Left ventricle myocardium superior (tissue), 1 donor: ENCODE measurements around the gene NEDD4. TPM values are rescaled to one million over a fixed set of nuclear protein-coding genes. Genes with fewer than 3 reads are reported as not detected.
A peak's percentile ranks its signal among the peaks of the same experiment; 100 is the strongest.
"Not testable (repeated sequence)": the region's sequence is repeated elsewhere in the genome, so short reads cannot be mapped to it uniquely, and the experiment has no call there.

Experiments used
- ATAC-seq: fragments of 200-7000 bp; cut with Tn5 transposase; one replicate; pipeline ENCODE4 v1.9.1; 2020; ENCODE audit warnings: mild to moderate bottlenecking, moderate library complexity
- DNase-seq: peaks from one replicate; pipeline ENCODE4 v3.0.0-alpha.2; 2020
- intact Hi-C: fragments of 100-400 bp; cut with micrococcal nuclease; formaldehyde crosslinking; loops from one replicate; pipeline ENCODE4 v1.11.0; 2022
- total RNA-seq: library from RNA; stranded (reverse); fragmentation: NEBNext Ultra II Directional; extraction: Animal tissue kit (Norgen Biotek cat#: 25700); gene quantifications from one replicate; pipeline ENCODE4 v1.2.1, GENCODE V29; 2021
- donor health status: DM: no; HTN: yes; CAD: no; lungs with severe emphysema.

Gene NEDD4
- total RNA-seq, 1 donor from 2014 or later, result 10.5 TPM

- ATAC-seq, result no peak
- intact Hi-C loops, result no loop called here
- DNase-seq, result no peak
Measured at GRCh38 chr15:55858661-55859060, 134.8 kb downstream of the NEDD4 start.

GRCh38 chr15:55856506-55857164, 136.8 kb downstream of the NEDD4 start:
- intact Hi-C loops, result no loop called here
- ATAC-seq, result no peak

GRCh38 chr15:55853134-55853533, 140.3 kb downstream of the NEDD4 start:
- intact Hi-C loops, result no loop called here
- ATAC-seq, result no peak
- DNase-seq, result no peak

More at GRCh38 chr15:55856506-55857164, 136.8 kb downstream of the NEDD4 start:
- DNase-seq, result no peak

GRCh38 chr15:55846116-55846707, 147.2 kb downstream of the NEDD4 start:
- intact Hi-C loops, result loop anchor here (10.0 kb wide), 1 partner anchor 191 kb away; no protein-coding TSS in a partner anchor
- no peak for DNase-seq
- ATAC-seq, result peak; percentile 64

GRCh38 chr15:55842897-55843296, 150.5 kb downstream of the NEDD4 start:
- intact Hi-C loops, result loop anchor here (10.0 kb wide), 1 partner anchor 188 kb away; no protein-coding TSS in a partner anchor
- DNase-seq, ATAC-seq: not testable (repeated sequence)

GRCh38 chr15:55835866-55836265, 157.5 kb downstream of the NEDD4 start:
- intact Hi-C loops, result no loop called here
- no peak for ATAC-seq
- DNase-seq, result no peak

GRCh38 chr15:55834331-55834730, 159.1 kb downstream of the NEDD4 start:
- ATAC-seq (peak; percentile 44), DNase-seq (no peak)
- intact Hi-C loops, result no loop called here

- DNase-seq (no peak), ATAC-seq (no peak)
- intact Hi-C loops, result no loop called here
Measured at GRCh38 chr15:55829826-55830225, 163.6 kb downstream of the NEDD4 start.

GRCh38 chr15:55827955-55828354, 165.5 kb downstream of the NEDD4 start:
- no peak for ATAC-seq
- intact Hi-C loops, result no loop called here

GRCh38 chr15:55827204-55827603, 166.2 kb downstream of the NEDD4 start:
- ATAC-seq (peak; percentile 11), DNase-seq (no peak)
- intact Hi-C loops, result no loop called here

More at GRCh38 chr15:55827955-55828354, 165.5 kb downstream of the NEDD4 start:
- no peak for DNase-seq

GRCh38 chr15:55824857-55825613, 168.4 kb downstream of the NEDD4 start:
- DNase-seq, result no peak
- intact Hi-C loops, result no loop called here
- no peak for ATAC-seq

- DNase-seq (no peak), ATAC-seq (peak; percentile 88)
- intact Hi-C loops, result no loop called here
Measured at GRCh38 chr15:55823699-55824340, 169.6 kb downstream of the NEDD4 start.

- intact Hi-C loops, result no loop called here
- DNase-seq (no peak), ATAC-seq (peak; percentile 76)
Measured at GRCh38 chr15:55823191-55823670, 170.2 kb downstream of the NEDD4 start.

GRCh38 chr15:55821740-55822139, 171.7 kb downstream of the NEDD4 start:
- DNase-seq, ATAC-seq, intact Hi-C loops: not testable (repeated sequence)

GRCh38 chr15:55820043-55820442, 173.4 kb downstream of the NEDD4 start:
- DNase-seq, result no peak
- intact Hi-C loops, result no loop called here
- ATAC-seq, result no peak

- ATAC-seq, result no peak
- DNase-seq, result no peak
- intact Hi-C loops, result no loop called here
Measured at GRCh38 chr15:55819397-55820034, 173.9 kb downstream of the NEDD4 start.

GRCh38 chr15:55816017-55816416, 177.4 kb downstream of the NEDD4 start:
- DNase-seq (no peak), ATAC-seq (no peak)
- intact Hi-C loops, result no loop called here

- ATAC-seq (peak; percentile 83), DNase-seq (no peak)
- intact Hi-C loops, result no loop called here
Measured at GRCh38 chr15:55802600-55803376, 190.6 kb downstream of the NEDD4 start.
